ENCODE data around the gene STIM2.

The STIM2 gene

DNA sequence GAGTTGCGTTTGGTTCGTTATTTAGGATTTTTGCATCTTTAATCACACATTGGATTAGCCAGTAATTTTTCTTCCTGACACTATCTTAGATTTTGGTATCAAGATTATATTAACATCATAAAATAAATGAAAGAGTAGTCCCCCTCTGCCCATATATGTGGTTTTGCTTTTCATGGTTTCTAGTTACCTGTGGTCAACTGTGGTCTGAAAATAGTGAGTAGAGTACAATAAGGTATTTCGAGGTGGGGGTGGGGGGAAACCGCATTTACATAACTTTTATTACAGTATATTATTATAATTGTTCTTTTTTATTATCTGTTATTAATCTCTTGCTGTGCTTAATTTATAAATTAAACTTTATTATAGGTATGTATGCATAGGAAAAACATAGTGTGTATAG is 152.4 kb downstream of the STIM2 start:
- TF ChIP-seq, protein P1, sequence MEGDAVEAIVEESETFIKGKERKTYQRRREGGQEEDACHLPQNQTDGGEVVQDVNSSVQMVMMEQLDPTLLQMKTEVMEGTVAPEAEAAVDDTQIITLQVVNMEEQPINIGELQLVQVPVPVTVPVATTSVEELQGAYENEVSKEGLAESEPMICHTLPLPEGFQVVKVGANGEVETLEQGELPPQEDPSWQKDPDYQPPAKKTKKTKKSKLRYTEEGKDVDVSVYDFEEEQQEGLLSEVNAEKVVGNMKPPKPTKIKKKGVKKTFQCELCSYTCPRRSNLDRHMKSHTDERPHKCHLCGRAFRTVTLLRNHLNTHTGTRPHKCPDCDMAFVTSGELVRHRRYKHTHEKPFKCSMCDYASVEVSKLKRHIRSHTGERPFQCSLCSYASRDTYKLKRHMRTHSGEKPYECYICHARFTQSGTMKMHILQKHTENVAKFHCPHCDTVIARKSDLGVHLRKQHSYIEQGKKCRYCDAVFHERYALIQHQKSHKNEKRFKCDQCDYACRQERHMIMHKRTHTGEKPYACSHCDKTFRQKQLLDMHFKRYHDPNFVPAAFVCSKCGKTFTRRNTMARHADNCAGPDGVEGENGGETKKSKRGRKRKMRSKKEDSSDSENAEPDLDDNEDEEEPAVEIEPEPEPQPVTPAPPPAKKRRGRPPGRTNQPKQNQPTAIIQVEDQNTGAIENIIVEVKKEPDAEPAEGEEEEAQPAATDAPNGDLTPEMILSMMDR (conservative IDR thresholded peaks at IDR 0.05; ENCODE audit: low read depth): no peak
- no peak overlapping the region for H3K27ac ChIP-seq
- ChIA-PET CTCF (no interaction called here), POLR2A (ENCODE audit: low non-redundant PET) (no interaction called here)
- DNase-seq (ENCODE audit: low spot score): no peak

DNA sequence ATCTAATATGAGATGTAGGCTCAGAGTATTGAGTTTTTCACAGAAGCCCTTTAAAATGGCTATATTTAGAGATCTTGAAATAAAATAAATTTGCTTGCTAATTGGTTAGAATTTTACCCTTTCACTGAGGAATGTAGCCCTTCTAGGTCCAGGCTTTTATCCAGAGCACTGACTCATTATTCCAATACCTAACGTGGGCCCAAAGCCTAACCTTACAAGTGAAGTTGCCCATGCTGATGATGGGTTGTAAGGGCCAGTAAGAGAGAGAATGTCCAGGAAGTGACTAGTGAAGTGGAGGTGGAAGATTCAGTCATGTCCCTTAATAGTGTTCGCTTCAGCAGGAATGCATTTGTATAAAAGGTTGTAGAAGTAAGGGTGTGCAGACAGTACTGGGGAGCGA is 155.9 kb downstream of the STIM2 start:
- TF ChIP-seq, protein P1 (conservative IDR thresholded peaks at IDR 0.05; ENCODE audit: low read depth): no peak
- POLR2A ChIA-PET (ENCODE audit: low non-redundant PET): no interaction called here
- CTCF ChIA-PET: no interaction called here

DNA sequence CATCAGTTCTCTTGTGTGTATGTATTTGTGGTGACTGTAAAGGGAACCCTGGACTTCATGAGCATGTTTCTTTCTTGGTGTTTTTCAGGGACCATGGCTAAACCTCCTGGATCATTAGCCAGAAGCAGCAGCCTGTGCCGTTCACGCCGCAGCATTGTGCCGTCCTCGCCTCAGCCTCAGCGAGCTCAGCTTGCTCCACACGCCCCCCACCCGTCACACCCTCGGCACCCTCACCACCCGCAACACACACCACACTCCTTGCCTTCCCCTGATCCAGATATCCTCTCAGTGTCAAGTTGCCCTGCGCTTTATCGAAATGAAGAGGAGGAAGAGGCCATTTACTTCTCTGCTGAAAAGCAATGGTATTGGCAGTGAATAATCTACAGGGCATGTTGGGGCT is 157.0 kb downstream of the STIM2 start:
- no peak overlapping the region for H3K27ac ChIP-seq
- ChIA-PET CTCF (no interaction called here), POLR2A (ENCODE audit: low non-redundant PET) (no interaction called here)
- TF ChIP-seq, protein P1 (conservative IDR thresholded peaks at IDR 0.05; ENCODE audit: low read depth): no peak
- DNase-seq (ENCODE audit: low spot score): no peak

More for the DNA sequence above, 155.9 kb downstream of the STIM2 start:
- no peak for DNase-seq (ENCODE audit: low spot score)
- no peak overlapping the region for H3K27ac ChIP-seq

DNA sequence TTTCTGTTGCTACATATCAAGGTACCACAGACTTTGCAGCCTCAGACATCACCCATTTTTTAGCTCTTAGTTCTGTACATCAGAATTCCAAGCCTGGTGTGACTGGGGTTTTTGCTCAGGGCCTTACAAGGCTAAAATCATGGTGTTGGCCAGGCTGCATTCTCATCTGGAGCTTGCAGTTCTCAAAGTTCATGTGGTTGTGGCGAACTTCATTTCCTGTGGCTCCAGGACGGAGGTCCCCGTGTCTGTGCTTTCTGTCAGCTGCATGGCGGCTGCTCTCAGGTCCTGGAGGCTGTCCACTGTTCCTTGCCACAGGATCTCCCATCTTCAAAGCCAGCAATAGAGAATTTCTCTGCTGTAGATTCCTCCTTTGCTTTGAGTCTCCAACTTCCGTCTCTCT is 157.4 kb downstream of the STIM2 start:
- TF ChIP-seq, protein P1 (conservative IDR thresholded peaks at IDR 0.05; ENCODE audit: low read depth): no peak
- CTCF ChIA-PET: interaction anchor here (0.6 kb wide), 1 partner anchor 120 kb away, joined by 3 read pairs; no protein-coding TSS in a partner anchor
- H3K27ac ChIP-seq: no peak overlapping the region
- POLR2A ChIA-PET (ENCODE audit: low non-redundant PET): no interaction called here
- no peak for DNase-seq (ENCODE audit: low spot score)

DNA sequence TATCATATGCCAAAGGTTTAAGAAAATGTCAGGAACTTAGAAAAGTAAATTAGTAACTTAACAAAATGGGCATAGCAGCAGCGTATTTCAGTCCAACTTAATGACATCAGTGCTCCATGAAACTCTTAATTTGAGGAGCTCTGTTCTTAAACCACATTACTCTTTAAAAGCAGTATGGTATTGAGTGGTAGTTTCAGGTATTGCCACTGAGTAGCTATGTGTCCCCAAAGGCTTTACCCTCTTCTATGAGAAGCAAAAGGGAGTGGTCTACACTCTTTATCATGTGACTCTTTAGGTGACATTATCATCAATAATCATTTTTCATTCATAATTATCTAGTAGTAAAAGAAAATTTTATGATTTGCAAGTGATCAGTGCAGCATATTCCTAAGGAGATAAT is 158.3 kb downstream of the STIM2 start:
- POLR2A ChIA-PET (ENCODE audit: low non-redundant PET): no interaction called here
- no peak for DNase-seq (ENCODE audit: low spot score)
- no peak overlapping the region for H3K27ac ChIP-seq
- TF ChIP-seq, protein P1 (conservative IDR thresholded peaks at IDR 0.05; ENCODE audit: low read depth): no peak
- CTCF ChIA-PET: interaction anchor here (0.6 kb wide), 1 partner anchor 119 kb away, joined by 3 read pairs; no protein-coding TSS in a partner anchor

DNA sequence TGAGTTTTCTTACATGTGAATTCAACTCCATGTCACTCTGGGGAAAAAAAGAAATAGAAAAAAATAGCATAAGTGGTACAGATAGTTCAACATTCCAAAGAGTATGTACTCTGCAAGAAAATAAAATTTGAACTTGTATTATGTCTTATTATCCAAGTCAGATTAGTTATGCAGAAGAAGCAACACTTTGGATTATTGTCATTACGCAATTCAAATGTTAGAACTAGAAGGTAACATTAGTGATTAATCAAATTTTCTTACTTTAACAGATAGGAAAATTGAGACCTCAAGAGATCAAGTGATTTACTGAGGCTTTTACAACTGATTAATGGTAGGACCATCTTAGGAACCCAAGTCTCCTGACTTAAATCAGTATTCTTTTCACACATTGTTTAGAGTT is 159.1 kb downstream of the STIM2 start:
- POLR2A ChIA-PET (ENCODE audit: low non-redundant PET): no interaction called here
- CTCF ChIA-PET: no interaction called here
- no peak for DNase-seq (ENCODE audit: low spot score)
- TF ChIP-seq, protein P1 (conservative IDR thresholded peaks at IDR 0.05; ENCODE audit: low read depth): no peak
- H3K27ac ChIP-seq: no peak overlapping the region

DNA sequence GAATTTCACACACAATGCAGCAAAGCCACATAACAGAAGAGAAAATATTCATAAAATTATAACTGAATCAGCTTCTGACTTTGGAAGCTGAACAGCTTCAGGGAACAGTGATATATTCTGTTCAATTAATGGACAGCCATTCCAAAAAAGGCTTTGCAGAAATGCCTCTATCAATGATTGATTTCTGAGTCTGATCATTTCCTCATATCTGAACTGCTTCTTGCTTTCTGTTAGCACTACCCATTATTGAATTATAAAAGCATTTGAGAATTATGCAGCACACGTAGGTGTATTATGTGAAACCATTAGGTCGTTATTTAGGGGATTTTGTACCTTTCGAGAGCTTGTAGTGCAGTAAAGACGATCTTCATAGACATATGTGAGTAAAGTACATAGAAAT is 159.6 kb downstream of the STIM2 start:
- H3K27ac ChIP-seq: no peak overlapping the region
- ChIA-PET CTCF (no interaction called here), POLR2A (ENCODE audit: low non-redundant PET) (no interaction called here)
- TF ChIP-seq, protein P1 (conservative IDR thresholded peaks at IDR 0.05; ENCODE audit: low read depth): no peak
- DNase-seq (ENCODE audit: low spot score): no peak

Measured in RWPE1 (cell line).